ENCODE results near the gene MBD3.
A peak's percentile ranks its signal among the peaks of the same experiment; 100 is the strongest.

The MBD3 gene

GRCh38 chr19:1621574-1621973 lies 28.9 kb upstream of the MBD3 start:
- no peaks in the 10 kb centered on the region for H3K27me3 Mint-ChIP-seq (ENCODE audit: low read depth)
- no peaks in the 10 kb centered on the region for H3K9me3 Mint-ChIP-seq
- H3K4me3 Mint-ChIP-seq: no peak overlapping the region
- H3K36me3 Mint-ChIP-seq (ENCODE audit: low read depth): peaks cover 49% of the 10 kb centered on the region
- no peak overlapping the region for H3K27ac Mint-ChIP-seq
- no peaks in the 10 kb centered on the region for H3K4me1 Mint-ChIP-seq
- TF ChIP-seq CTCF (IDR thresholded peaks at IDR 0.05; ENCODE audit: unreplicated experiment in 3 of 3): no peak

- Mint-ChIP-seq H3K36me3 (ENCODE audit: low read depth) (peaks cover 51% of the 10 kb centered on the region), H3K4me1 (no peaks in the 10 kb centered on the region), H3K4me3 (no peak overlapping the region), H3K27me3 (ENCODE audit: low read depth) (no peaks in the 10 kb centered on the region), H3K27ac (no peak overlapping the region), H3K9me3 (no peaks in the 10 kb centered on the region)
- TF ChIP-seq CTCF (IDR thresholded peaks at IDR 0.05; ENCODE audit: unreplicated experiment in 3 of 3): no peak
Measured at GRCh38 chr19:1621021-1621420, 28.4 kb upstream of the MBD3 start.

GRCh38 chr19:1620502-1620901 lies 27.8 kb upstream of the MBD3 start:
- Mint-ChIP-seq H3K4me1 (no peaks in the 10 kb centered on the region), H3K27ac (no peak overlapping the region), H3K36me3 (ENCODE audit: low read depth) (peaks cover 53% of the 10 kb centered on the region), H3K27me3 (ENCODE audit: low read depth) (no peaks in the 10 kb centered on the region), H3K4me3 (no peak overlapping the region), H3K9me3 (no peaks in the 10 kb centered on the region)
- TF ChIP-seq CTCF (IDR thresholded peaks at IDR 0.05; ENCODE audit: unreplicated experiment in 3 of 3): no peak

GRCh38 chr19:1619703-1620102 lies 27.0 kb upstream of the MBD3 start:
- Mint-ChIP-seq H3K4me1 (no peaks in the 10 kb centered on the region), H3K4me3 (no peak overlapping the region), H3K9me3 (no peaks in the 10 kb centered on the region), H3K27me3 (ENCODE audit: low read depth) (no peaks in the 10 kb centered on the region), H3K36me3 (ENCODE audit: low read depth) (peaks cover 55% of the 10 kb centered on the region), H3K27ac (no peak overlapping the region)
- no peak for TF ChIP-seq CTCF (IDR thresholded peaks at IDR 0.05; ENCODE audit: unreplicated experiment in 3 of 3)

GRCh38 chr19:1619094-1619439 lies 26.4 kb upstream of the MBD3 start:
- no peak overlapping the region for H3K27ac Mint-ChIP-seq
- no peak for TF ChIP-seq CTCF (IDR thresholded peaks at IDR 0.05; ENCODE audit: unreplicated experiment in 3 of 3)
- no peaks in the 10 kb centered on the region for H3K9me3 Mint-ChIP-seq
- H3K36me3 Mint-ChIP-seq (ENCODE audit: low read depth): peaks cover 55% of the 10 kb centered on the region
- no peaks in the 10 kb centered on the region for H3K4me1 Mint-ChIP-seq
- H3K4me3 Mint-ChIP-seq: no peak overlapping the region
- no peaks in the 10 kb centered on the region for H3K27me3 Mint-ChIP-seq (ENCODE audit: low read depth)

- H3K27me3 Mint-ChIP-seq (ENCODE audit: low read depth): no peaks in the 10 kb centered on the region
- no peak overlapping the region for H3K27ac Mint-ChIP-seq
- H3K4me1 Mint-ChIP-seq: no peaks in the 10 kb centered on the region
- no peaks in the 10 kb centered on the region for H3K9me3 Mint-ChIP-seq
- peak in 2 of 3 experiments; percentile 24 to 33 for TF ChIP-seq CTCF (IDR thresholded peaks at IDR 0.05; ENCODE audit: unreplicated experiment in 3 of 3)
- no peak overlapping the region for H3K4me3 Mint-ChIP-seq
- peaks cover 55% of the 10 kb centered on the region for H3K36me3 Mint-ChIP-seq (ENCODE audit: low read depth)
Measured at GRCh38 chr19:1618157-1619093, 25.8 kb upstream of the MBD3 start.

All from nephron (organoid).